GM12878 (cell line): ENCODE data around the gene MGME1. TPM values are rescaled to one million over a fixed set of nuclear protein-coding genes. Genes with fewer than 3 reads are reported as not detected.

Experiments used
- ATAC-seq: fragments of 200-7000 bp; cut with Tn5 transposase; 3 replicates; pipeline ENCODE4 v1.9.1; 2020; ENCODE audit warnings: mild to moderate bottlenecking, moderate library complexity
- BruUV-seq: library from RNA; stranded (reverse); fragments of 400-500 nt; replicated peaks from 2 replicates; lab custom pipeline; 2021; lab: Mats Ljungman, UMichigan
- CTCF ChIA-PET: fragments of 300-600 bp; sonication (Branson Sonifier 250); formaldehyde crosslinking; extraction: SDS; loops from one replicate; lab custom pipeline; 2021; ENCODE audit warnings: inconsistent platforms; lab: Yijun Ruan, JAX
- POLR2A ChIA-PET: fragments of 350-600 bp; formaldehyde crosslinking; extraction: SDS; loops from one replicate; lab custom pipeline; 2021; ENCODE audit warnings: inconsistent platforms; lab: Charles Lee
- RAD21 ChIA-PET: fragments of 300-600 bp; sonication (Branson Sonifier 250); formaldehyde crosslinking; loops from one replicate; lab custom pipeline; 2023; ENCODE audit warnings: antibody characterized with exemption; ENCODE audit not compliant: unreplicated experiment; lab: Charles Lee
- SMC1A ChIA-PET: fragments of 300-600 bp; sonication (Branson Sonifier 250); formaldehyde crosslinking; loops from one replicate; lab custom pipeline; 2023; ENCODE audit not compliant: unreplicated experiment, uncharacterized antibody; lab: Charles Lee
- DNase-seq: peaks from one replicate; pipeline ENCODE4 v3.0.0-alpha.2; 2011; ENCODE audit warnings: low read depth, low spot score
- FAIRE-seq: peaks from 3 replicates; lab custom pipeline; 2011; peaks lifted over from hg19 to GRCh38; lab: Jason Lieb, UNC
- H2AFZ ChIP-seq: 2 replicates; pipeline ENCODE4 v1.6.0; 2011; ENCODE audit warnings: low read depth, low read length, control low read depth; ENCODE audit not compliant: control insufficient read depth
- H3K27ac ChIP-seq: 2 replicates; pipeline ENCODE4 v1.5.1; 2011; ENCODE audit warnings: control low read depth; ENCODE audit not compliant: control insufficient read depth, insufficient read depth
- H3K27me3 ChIP-seq, 2 experiments: replicated peaks in 1 of 2; 2 replicates each; pipeline versions ENCODE4 v1.6.0 to v1.6.1; 2011; ENCODE audit warnings: low read length in 1 of 2; ENCODE audit not compliant: control insufficient read depth in 2 of 2, insufficient read depth in 2 of 2
- H3K36me3 ChIP-seq, 2 experiments: 2 replicates each; pipeline ENCODE4 v1.5.1; 2011; ENCODE audit warnings: low read length in 1 of 2; ENCODE audit not compliant: control insufficient read depth in 2 of 2, insufficient read depth in 2 of 2
- H3K4me1 ChIP-seq: 2 replicates; pipeline ENCODE4 v1.6.1; 2011; ENCODE audit warnings: mild to moderate bottlenecking, low read length, moderate library complexity, mixed read lengths; ENCODE audit not compliant: control insufficient read depth, insufficient read depth
- H3K4me2 ChIP-seq: 2 replicates; pipeline ENCODE4 v1.6.0; 2011; ENCODE audit warnings: control low read depth; ENCODE audit not compliant: control insufficient read depth, insufficient read depth
- H3K4me3 ChIP-seq: fragments of 200-600 bp; sonication (generic); 2 replicates; pipeline ENCODE4 v1.5.1; 2016
- H3K79me2 ChIP-seq: 2 replicates; pipeline ENCODE4 v1.6.0; 2011; ENCODE audit warnings: low read length; ENCODE audit not compliant: control insufficient read depth, insufficient read depth
- H3K9ac ChIP-seq: 2 replicates; pipeline ENCODE4 v1.8.0; 2011; ENCODE audit warnings: low read length, control low read depth, mixed read lengths; ENCODE audit not compliant: control insufficient read depth, insufficient read depth
- H3K9me3 ChIP-seq: replicated peaks from 3 replicates; pipeline ENCODE4 v1.5.1; 2011; ENCODE audit warnings: mild to moderate bottlenecking, low read length; ENCODE audit not compliant: control insufficient read depth, insufficient read depth
- H4K20me1 ChIP-seq: 2 replicates; pipeline ENCODE4 v1.6.0; 2011; ENCODE audit not compliant: control insufficient read depth, insufficient read depth
- EZH2 ChIP-seq: IDR thresholded peaks from 2 replicates; pipeline ENCODE4 v1.6.1; 2012; ENCODE audit warnings: low read depth, mild to moderate bottlenecking, control low read depth, inconsistent platforms, low read length, borderline replicate concordance; ENCODE audit not compliant: control insufficient read depth
- KAT2A ChIP-seq: conservative IDR thresholded peaks from 2 replicates; pipeline ENCODE4 v1.6.1; 2011; ENCODE audit warnings: low read depth, low read length; ENCODE audit not compliant: control insufficient read depth
- RELA ChIP-seq: fragments of 450-650 bp; IDR thresholded peaks from 2 replicates; pipeline ENCODE4 v1.8.0; 2014; ENCODE audit warnings: borderline replicate concordance; ENCODE audit not compliant: partially characterized antibody
- WRNIP1 ChIP-seq: IDR thresholded peaks from 2 replicates; pipeline ENCODE4 v1.6.1; 2011; ENCODE audit warnings: low read depth, low read length, improper control_type of control experiment, borderline replicate concordance
- ZNF24 ChIP-seq: fragments of 450-650 bp; IDR thresholded peaks from 2 replicates; pipeline ENCODE4 v1.6.1; 2017; ENCODE audit warnings: antibody characterized with exemption, mild to moderate bottlenecking
- WGBS: methylation state at CpG from one replicate; pipeline ENCODE4 v1.1.6; 2016; ENCODE audit warnings: low lambda C conversion rate; ENCODE audit not compliant: insufficient replicate concordance, insufficient coverage; ENCODE audit errors: missing lambda C conversion rate; 5-methylcytosine and 5-hydroxymethylcytosine counted together
- in situ Hi-C: fragments of 300-500 bp; cut with MboI; formaldehyde crosslinking; loops from 9 replicates; pipeline ENCODE4 v1.14.3; 2018; ENCODE audit warnings: mixed read lengths
- intact Hi-C: fragments of 100-400 bp; cut with micrococcal nuclease; formaldehyde crosslinking; loops from one replicate; pipeline ENCODE4 v1.14.2; 2022; ENCODE audit not compliant: unreplicated experiment
- polyA plus RNA-seq, 11 experiments: library from polyadenylated mRNA; depleted of rRNA in 4 of 11; unstranded in 6 of 11; stranded (reverse) in 5 of 11; fragments of >200 nt; fragmentation: Nextera tagmentation in 4 of 11; fragmentation: Illumina TruSeq in 1 of 11; extraction: Ambion mirVana in 4 of 11; extraction: Trizol in 1 of 11; gene quantifications; 1 replicate in 1 of 11; 2 replicates in 10 of 11; pipeline versions ENCODE4 v1.2.1 to v1.2.3, GENCODE V29; 2011 to 2016; ENCODE audit warnings: inconsistent platforms in 2 of 11, missing spikeins in 2 of 11, low read depth in 1 of 11
- total RNA-seq, 4 experiments: library from RNA; depleted of rRNA in 3 of 4; stranded (reverse); fragments of >200 nt in 3 of 4; fragmentation: Illumina TruSeq in 1 of 4; extraction: Trizol in 1 of 4; gene quantifications; 2 replicates each; pipeline versions ENCODE4 v1.2.1 to v1.2.3, GENCODE V29; 2013 to 2021
- TF ChIP-seq, protein P1 (sequence below): fragments of 450-650 bp; formaldehyde crosslinking; IDR thresholded peaks from 2 replicates; pipeline ENCODE4 v1.4.0; 2020; ENCODE audit warnings: mild to moderate bottlenecking, moderate library complexity

MGME1 gene
- total and polyA plus RNA-seq, 10 of the 15 experiments (the other 5 are each of a cell fraction or from before 2014, with no cell fraction given), result 13.4 to 44.8 (median 30.6) TPM

DNA sequence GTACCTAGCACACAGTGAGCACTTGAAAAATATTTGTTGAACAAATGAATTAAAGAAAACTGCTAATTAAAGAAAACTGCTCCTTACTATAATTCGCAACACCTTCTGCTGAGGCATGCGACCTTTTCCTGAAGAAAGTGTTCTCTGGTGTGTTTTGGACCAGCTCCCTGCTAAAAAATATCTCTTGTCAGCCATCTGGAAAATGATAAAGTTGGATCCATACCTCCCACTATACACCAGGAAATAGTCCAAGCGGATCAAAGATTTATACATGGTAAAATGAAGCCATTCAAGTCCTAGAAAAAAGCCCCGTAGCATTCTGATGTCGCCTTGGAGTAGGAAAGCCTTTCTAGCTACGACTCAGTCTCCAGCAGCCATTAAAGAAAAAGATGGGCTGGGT, 45.6 kb downstream of the MGME1 start:
- intact Hi-C loops, result no loop called here
- CTCF ChIA-PET, result no interaction called here

DNA sequence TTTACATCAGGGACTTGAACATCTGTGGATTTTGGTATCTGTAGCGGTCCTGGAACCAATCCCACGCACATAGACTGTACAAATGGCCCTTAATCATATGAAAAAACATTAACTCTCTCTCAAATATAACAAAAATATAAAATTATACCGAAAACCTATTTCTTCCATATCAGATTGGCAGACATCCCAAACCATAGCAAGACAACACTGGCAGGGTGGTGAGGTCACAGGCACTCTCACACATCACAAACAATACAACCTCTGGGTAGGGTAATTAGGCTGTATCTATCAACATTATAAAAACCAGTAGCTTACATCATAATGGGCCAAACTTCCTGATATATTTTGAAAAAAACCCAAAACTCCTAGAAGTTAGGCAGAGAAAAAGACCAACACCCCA, 48.0 kb downstream of the MGME1 start:
- Histone ChIP-seq H3K4me1 (no peaks in the 10 kb centered on the region), H2AFZ (no peak overlapping the region), H3K4me2 (no peak overlapping the region), H3K27ac (no peak overlapping the region), H3K4me3 (no peak overlapping the region), H3K79me2 (no peaks in the 10 kb centered on the region), H3K36me3 (no peaks in the 10 kb centered on the region), H3K9me3 (no peaks in the 10 kb centered on the region), H3K9ac (no peak overlapping the region), H4K20me1 (no peaks in the 10 kb centered on the region), H3K27me3 (no peaks in the 10 kb centered on the region)
- RAD21 ChIA-PET, result interaction anchor here (1.1 to 1.3 kb wide), 2 partner anchors 21 to 279 kb away, joined by 3 read pairs; no protein-coding TSS in a partner anchor
- POLR2A ChIA-PET, result no interaction called here
- CTCF ChIA-PET, result interaction anchor here (0.7 to 5.4 kb wide), 5 partner anchors 13 to 334 kb away, joined by 3 to 45 read pairs (median 4); partner anchors contain the start of gene RRBP1
- 36% methylated on average over 3 of the region's 3 CpGs for WGBS
- no TSS peak for BruUV-seq
- in situ Hi-C loops (no loop called here), intact Hi-C loops (no loop called here)
- TF ChIP-seq RELA, result no peak
- TF ChIP-seq, protein P1, sequence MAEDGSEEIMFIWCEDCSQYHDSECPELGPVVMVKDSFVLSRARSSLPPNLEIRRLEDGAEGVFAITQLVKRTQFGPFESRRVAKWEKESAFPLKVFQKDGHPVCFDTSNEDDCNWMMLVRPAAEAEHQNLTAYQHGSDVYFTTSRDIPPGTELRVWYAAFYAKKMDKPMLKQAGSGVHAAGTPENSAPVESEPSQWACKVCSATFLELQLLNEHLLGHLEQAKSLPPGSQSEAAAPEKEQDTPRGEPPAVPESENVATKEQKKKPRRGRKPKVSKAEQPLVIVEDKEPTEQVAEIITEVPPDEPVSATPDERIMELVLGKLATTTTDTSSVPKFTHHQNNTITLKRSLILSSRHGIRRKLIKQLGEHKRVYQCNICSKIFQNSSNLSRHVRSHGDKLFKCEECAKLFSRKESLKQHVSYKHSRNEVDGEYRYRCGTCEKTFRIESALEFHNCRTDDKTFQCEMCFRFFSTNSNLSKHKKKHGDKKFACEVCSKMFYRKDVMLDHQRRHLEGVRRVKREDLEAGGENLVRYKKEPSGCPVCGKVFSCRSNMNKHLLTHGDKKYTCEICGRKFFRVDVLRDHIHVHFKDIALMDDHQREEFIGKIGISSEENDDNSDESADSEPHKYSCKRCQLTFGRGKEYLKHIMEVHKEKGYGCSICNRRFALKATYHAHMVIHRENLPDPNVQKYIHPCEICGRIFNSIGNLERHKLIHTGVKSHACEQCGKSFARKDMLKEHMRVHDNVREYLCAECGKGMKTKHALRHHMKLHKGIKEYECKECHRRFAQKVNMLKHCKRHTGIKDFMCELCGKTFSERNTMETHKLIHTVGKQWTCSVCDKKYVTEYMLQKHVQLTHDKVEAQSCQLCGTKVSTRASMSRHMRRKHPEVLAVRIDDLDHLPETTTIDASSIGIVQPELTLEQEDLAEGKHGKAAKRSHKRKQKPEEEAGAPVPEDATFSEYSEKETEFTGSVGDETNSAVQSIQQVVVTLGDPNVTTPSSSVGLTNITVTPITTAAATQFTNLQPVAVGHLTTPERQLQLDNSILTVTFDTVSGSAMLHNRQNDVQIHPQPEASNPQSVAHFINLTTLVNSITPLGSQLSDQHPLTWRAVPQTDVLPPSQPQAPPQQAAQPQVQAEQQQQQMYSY (CRISPR knock-in tag), result no peak
- no peak for TF ChIP-seq KAT2A
- ATAC-seq (no peak), FAIRE-seq (no peak), DNase-seq (no peak)
- SMC1A ChIA-PET, result interaction anchor here (4.0 to 4.3 kb wide), 2 partner anchors 12 to 19 kb away, joined by 22 to 29 read pairs; no protein-coding TSS in a partner anchor

More for the DNA sequence above, 45.6 kb downstream of the MGME1 start:
- Histone ChIP-seq H3K79me2 (no peaks in the 10 kb centered on the region), H3K36me3 (no peaks in the 10 kb centered on the region), H2AFZ (no peak overlapping the region), H3K27me3 (no peaks in the 10 kb centered on the region), H3K4me1 (no peaks in the 10 kb centered on the region), H3K27ac (no peak overlapping the region)
- SMC1A ChIA-PET, result no interaction called here
- POLR2A ChIA-PET, result no interaction called here
- FAIRE-seq, result no peak
- RAD21 ChIA-PET, result interaction anchor here (0.7 kb wide), 1 partner anchor 283 kb away, joined by 3 read pairs; no protein-coding TSS in a partner anchor
- DNase-seq, result no peak
- WGBS, result 74% methylated on average over 6 of the region's 6 CpGs
- no peak for ATAC-seq
- TF ChIP-seq WRNIP1, result no peak
- TF ChIP-seq ZNF24, result no peak
- TF ChIP-seq EZH2, result no peak
- TF ChIP-seq, all 136 proteins: peak for 0
- in situ Hi-C loops, result no loop called here
- Histone ChIP-seq H3K9ac (no peak overlapping the region), H4K20me1 (no peaks in the 10 kb centered on the region), H3K4me3 (no peak overlapping the region), H3K9me3 (no peaks in the 10 kb centered on the region), H3K4me2 (no peak overlapping the region)
- no TSS peak for BruUV-seq
